ENCODE results near the gene ORC3.

- TF ChIP-seq CTCF (IDR thresholded peaks at IDR 0.05) = no peak
- no peak for TF ChIP-seq POLR2A (IDR thresholded peaks at IDR 0.05)
Measured at GRCh38 chr6:87664921-87665485, 75.1 kb downstream of the ORC3 start.

Measured in Peyer's patch (tissue), 4 donors.